IMR-90 (cell line): ENCODE measurements around the gene RRP1B. TPM values are rescaled to one million over a fixed set of nuclear protein-coding genes. Genes with fewer than 3 reads are reported as not detected.
"Not testable (repeated sequence)": the region's sequence is repeated elsewhere in the genome, so short reads cannot be mapped to it uniquely, and the experiment has no call there.

Source experiments
- ATAC-seq: fragments of 200-7000 bp; cut with Tn5 transposase; 2 replicates; pipeline ENCODE4 v1.9.1; 2020; ENCODE audit warnings: low read depth, mild to moderate bottlenecking, moderate library complexity
- BruUV-seq: library from RNA; stranded (reverse); fragments of 400-500 nt; replicated peaks from 2 replicates; lab custom pipeline; 2021; lab: Mats Ljungman, UMichigan
- CTCF ChIA-PET: fragments of 300-600 bp; formaldehyde crosslinking; extraction: SDS; loops from one replicate; lab custom pipeline; 2021; ENCODE audit warnings: antibody characterized with exemption; lab: Yijun Ruan, JAX
- POLR2A ChIA-PET: fragments of 300-600 bp; sonication (Branson Sonifier 250); formaldehyde crosslinking; loops from one replicate; lab custom pipeline; 2022; ENCODE audit warnings: antibody characterized with exemption; ENCODE audit not compliant: unreplicated experiment; lab: Charles Lee
- DNase-seq: peaks from one replicate; pipeline ENCODE4 v3.0.0; 2013
- H2AFZ ChIP-seq: replicated peaks from 2 replicates; pipeline ENCODE3; 2013; ENCODE audit warnings: low read length, mild to moderate bottlenecking; ENCODE audit not compliant: poor library complexity
- H2AK5ac ChIP-seq: 2 replicates; pipeline ENCODE4 v1.6.1; 2013; ENCODE audit warnings: low read depth, low read length, inconsistent platforms
- H2AK9ac ChIP-seq: replicated peaks from 2 replicates; pipeline ENCODE3; 2013; ENCODE audit warnings: mild to moderate bottlenecking, low read depth, low read length, moderate library complexity; ENCODE audit not compliant: poor library complexity
- H2BK120ac ChIP-seq: 2 replicates; pipeline ENCODE4 v1.6.1; 2013; ENCODE audit warnings: low read depth, low read length, inconsistent platforms
- H2BK15ac ChIP-seq: 3 replicates; pipeline ENCODE4 v1.6.1; 2013; ENCODE audit warnings: low read depth, low read length, inconsistent platforms
- H2BK20ac ChIP-seq: 2 replicates; pipeline ENCODE4 v1.6.1; 2013; ENCODE audit warnings: low read depth, mild to moderate bottlenecking, inconsistent platforms, low read length, moderate library complexity
- H2BK5ac ChIP-seq: 2 replicates; pipeline ENCODE4 v1.6.1; 2013; ENCODE audit warnings: mild to moderate bottlenecking, low read depth, low read length, inconsistent platforms; ENCODE audit not compliant: poor library complexity, severe bottlenecking
- H3K14ac ChIP-seq: replicated peaks from 2 replicates; pipeline ENCODE4 v1.6.1; 2013; ENCODE audit warnings: low read depth, low read length, inconsistent platforms
- H3K18ac ChIP-seq: 2 replicates; pipeline ENCODE4 v1.6.1; 2013; ENCODE audit warnings: low read depth, low read length, control low read depth
- H3K23ac ChIP-seq: 2 replicates; pipeline ENCODE4 v1.6.1; 2013; ENCODE audit warnings: low read depth, low read length, inconsistent platforms
- H3K27ac ChIP-seq: 2 replicates; pipeline ENCODE4 v1.5.1; 2013; ENCODE audit warnings: mild to moderate bottlenecking, control low read depth, low read length; ENCODE audit not compliant: insufficient read depth
- H3K27me3 ChIP-seq: 2 replicates; pipeline ENCODE4 v1.6.1; 2013; ENCODE audit warnings: low read length; ENCODE audit not compliant: control insufficient read depth, insufficient read depth
- H3K36me3 ChIP-seq: 2 replicates; pipeline ENCODE4 v1.6.1; 2013; ENCODE audit warnings: low read length, mixed read lengths; ENCODE audit not compliant: control insufficient read depth, insufficient read depth
- H3K4ac ChIP-seq: 2 replicates; pipeline ENCODE4 v1.6.1; 2013; ENCODE audit warnings: low read depth, low read length, inconsistent platforms
- H3K4me1 ChIP-seq: 2 replicates; pipeline ENCODE4 v1.6.1; 2013; ENCODE audit warnings: low read length, mixed read lengths; ENCODE audit not compliant: control insufficient read depth, insufficient read depth
- H3K4me2 ChIP-seq: 2 replicates; pipeline ENCODE4 v1.6.1; 2013; ENCODE audit warnings: low read depth, mild to moderate bottlenecking, control low read depth, low read length, moderate library complexity
- H3K4me3 ChIP-seq: 2 replicates; pipeline ENCODE4 v1.5.1; 2013; ENCODE audit warnings: low read depth, mild to moderate bottlenecking, control low read depth, low read length, moderate library complexity; ENCODE audit not compliant: insufficient read depth
- H3K56ac ChIP-seq: 2 replicates; pipeline ENCODE4 v1.6.1; 2013; ENCODE audit warnings: low read length, inconsistent platforms; ENCODE audit not compliant: insufficient read depth; ENCODE audit errors: extremely low read depth
- H3K79me1 ChIP-seq, 2 experiments: 2 replicates each; pipeline ENCODE4 v1.6.1; 2013; ENCODE audit warnings: low read length in 2 of 2, inconsistent platforms in 1 of 2, low read depth in 1 of 2
- H3K9ac ChIP-seq: 2 replicates; pipeline ENCODE4 v1.6.1; 2013; ENCODE audit warnings: low read depth, low read length, control low read depth
- H3K9me1 ChIP-seq: 2 replicates; pipeline ENCODE4 v1.6.1; 2013; ENCODE audit warnings: low read length, inconsistent platforms; ENCODE audit not compliant: insufficient read depth
- H3K9me3 ChIP-seq: 2 replicates; pipeline ENCODE4 v1.6.1; 2013; ENCODE audit warnings: low read length; ENCODE audit not compliant: control insufficient read depth, insufficient read depth
- H4K20me1 ChIP-seq: 2 replicates; pipeline ENCODE4 v1.6.1; 2013; ENCODE audit warnings: low read length, inconsistent platforms; ENCODE audit not compliant: insufficient read depth
- H4K5ac ChIP-seq: 2 replicates; pipeline ENCODE4 v1.6.1; 2013; ENCODE audit warnings: mild to moderate bottlenecking, low read depth, low read length, control low read depth
- H4K8ac ChIP-seq, 2 experiments: 2 replicates each; pipeline ENCODE4 v1.6.1; 2013; ENCODE audit warnings: low read depth in 2 of 2, low read length in 2 of 2, control low read depth in 1 of 2, inconsistent platforms in 1 of 2
- H4K91ac ChIP-seq: 2 replicates; pipeline ENCODE4 v1.6.1; 2013; ENCODE audit warnings: low read depth, low read length, inconsistent platforms; ENCODE audit not compliant: insufficient read depth
- WGBS, 2 experiments: methylation state at CpG; one replicate each; pipeline versions ENCODE4 v1.1.5 to v1.1.7; 2013; ENCODE audit warnings: missing lambda C conversion rate in 2 of 2; ENCODE audit not compliant: insufficient read length in 1 of 2; ENCODE audit errors: extremely low coverage in 2 of 2; 5-methylcytosine and 5-hydroxymethylcytosine counted together
- dilution Hi-C: fragments of 300-500 bp; cut with HindIII; formaldehyde crosslinking; loops from one replicate; pipeline ENCODE4 v1.14.3; 2018; ENCODE audit warnings: low sequenced_read_pairs; ENCODE audit not compliant: unreplicated experiment
- in situ Hi-C: fragments of 300-500 bp; cut with MboI; formaldehyde crosslinking; loops from 3 replicates; pipeline ENCODE4 v1.14.3; 2019; ENCODE audit warnings: low sequenced_read_pairs, inconsistent platforms, mixed read lengths
- intact Hi-C: fragments of 100-400 bp; cut with micrococcal nuclease; formaldehyde crosslinking; loops from 2 replicates; pipeline ENCODE4 v1.10.0; 2022
- polyA plus RNA-seq, 3 experiments: library from polyadenylated mRNA; depleted of rRNA; stranded (reverse); fragments of >200 nt; gene quantifications; 2 replicates each; pipeline ENCODE4 v1.2.3, GENCODE V29; 2012; ENCODE audit warnings: low replicate concordance in 1 of 3
- total RNA-seq: library from RNA; depleted of rRNA; stranded (reverse); fragments of >200 nt; gene quantifications from 2 replicates; pipeline ENCODE4 v1.2.3, GENCODE V29; 2012

The RRP1B gene
- total and polyA plus RNA-seq, 2 of the 4 experiments (the other 2 are of a cell fraction), result 11.1 to 16.1 TPM

- H2BK120ac ChIP-seq, POLR2A ChIA-PET, H2BK15ac ChIP-seq, dilution Hi-C loops, H3K4me2 ChIP-seq, H4K20me1 ChIP-seq, H3K9ac ChIP-seq, H3K27me3 ChIP-seq, H2AK9ac ChIP-seq, H3K9me3 ChIP-seq, H3K79me1 ChIP-seq, H2BK5ac ChIP-seq, H2AK5ac ChIP-seq, H3K23ac ChIP-seq, H2BK20ac ChIP-seq, H3K9me1 ChIP-seq, H4K8ac ChIP-seq, CTCF ChIA-PET, in situ Hi-C loops, H3K14ac ChIP-seq, H3K18ac ChIP-seq, H3K4me3 ChIP-seq, H3K27ac ChIP-seq, BruUV-seq, H4K91ac ChIP-seq, intact Hi-C loops, H3K36me3 ChIP-seq, H2AFZ ChIP-seq, DNase-seq, H3K4ac ChIP-seq, H4K5ac ChIP-seq, ATAC-seq, H3K56ac ChIP-seq: not testable (repeated sequence)
- peaks cover 10% of the 10 kb centered on the region for H3K4me1 ChIP-seq
- WGBS, 2 experiments, result no CpG with 5 or more reads among the region's 3 CpGs
These were observed 42.5 kb upstream of the RRP1B start for GRCh38 chr21:43616861-43617260.
